Activated CD8-positive, alpha-beta T cell treated with anti-CD3 and anti-CD28 coated beads for 36 hours (primary cell): ENCODE data around the gene ITGA8. TPM values are rescaled to one million over a fixed set of nuclear protein-coding genes. Genes with fewer than 3 reads are reported as not detected.
"Not testable (repeated sequence)": the region's sequence is repeated elsewhere in the genome, so short reads cannot be mapped to it uniquely, and the experiment has no call there.

ENCODE experiments used
- ATAC-seq: fragments of 200-7000 bp; cut with Tn5 transposase; one replicate; pipeline ENCODE4 v1.10.0; 2021; ENCODE audit warnings: mild to moderate bottlenecking, moderate library complexity
- CTCF ChIA-PET: fragments of 350-600 bp; sonication (Branson Sonifier 250); formaldehyde crosslinking; loops from one replicate; lab custom pipeline; 2021; ENCODE audit warnings: antibody characterized with exemption; lab: Charles Lee
- POLR2A ChIA-PET: fragments of 350-600 bp; sonication (Branson Sonifier 250); formaldehyde crosslinking; loops from one replicate; lab custom pipeline; 2021; ENCODE audit warnings: antibody characterized with exemption; lab: Charles Lee
- DNase-seq: peaks from one replicate; pipeline ENCODE4 v3.0.0-alpha.2; 2020
- H3K27ac Mint-ChIP-seq: one replicate; pipeline ENCODE4 v1.8.0; 2021; ENCODE audit warnings: mild to moderate bottlenecking, mixed read lengths
- H3K27me3 Mint-ChIP-seq: one replicate; pipeline ENCODE4 v1.8.0; 2021; ENCODE audit warnings: mixed read lengths
- H3K36me3 Mint-ChIP-seq: one replicate; pipeline ENCODE4 v1.8.0; 2021; ENCODE audit warnings: low read depth, mixed read lengths
- H3K4me1 Mint-ChIP-seq: one replicate; pipeline ENCODE4 v1.8.0; 2021; ENCODE audit warnings: low read depth, mixed read lengths
- H3K4me3 Mint-ChIP-seq: one replicate; pipeline ENCODE4 v1.8.0; 2021; ENCODE audit warnings: mild to moderate bottlenecking, moderate library complexity, mixed read lengths
- H3K9me3 Mint-ChIP-seq: one replicate; pipeline ENCODE4 v1.8.0; 2021; ENCODE audit warnings: mixed read lengths
- intact Hi-C: fragments of 100-400 bp; cut with micrococcal nuclease; formaldehyde crosslinking; loops from one replicate; pipeline ENCODE4 v1.10.0; 2022
- total RNA-seq, 2 experiments: library from RNA; stranded (reverse); gene quantifications; one replicate each; pipeline ENCODE4 v1.2.3, GENCODE V29; 2021
- TF ChIP-seq, protein P1 (sequence below): fragments of 200-600 bp; IDR thresholded peaks from one replicate; pipeline ENCODE4 v1.8.0; 2022; ENCODE audit warnings: antibody characterized with exemption, mild to moderate bottlenecking

Gene ITGA8
- total RNA-seq, 2 experiments from 2014 or later = not detected

DNA sequence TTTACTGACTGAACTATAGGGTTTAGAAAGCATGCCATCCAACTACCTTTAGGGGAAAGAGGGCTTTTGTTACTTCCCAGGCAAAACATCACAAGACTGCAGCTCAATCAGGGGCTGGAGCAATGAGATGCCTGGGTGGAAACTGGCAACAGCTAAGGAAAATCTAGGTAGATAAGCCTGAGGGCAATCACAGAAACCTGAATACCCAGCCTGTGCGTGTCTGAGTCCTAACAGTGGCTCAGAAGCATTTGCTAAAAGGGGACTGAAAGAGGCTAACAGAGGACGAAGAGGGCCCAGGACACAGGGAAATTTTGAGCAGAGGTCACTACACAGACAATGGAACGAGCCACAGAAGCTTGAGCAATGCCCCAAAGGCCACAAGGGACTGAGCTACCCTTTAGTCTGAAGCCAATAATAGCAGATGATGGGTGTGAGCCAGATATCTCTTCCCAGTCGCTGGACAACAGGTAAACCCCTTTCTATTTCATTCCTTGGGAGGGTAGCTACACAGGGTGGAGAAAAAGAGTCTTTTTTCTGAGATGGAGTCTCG is 79.1 kb downstream of the ITGA8 start:
- no peaks in the 10 kb centered on the region for H3K36me3 Mint-ChIP-seq
- intact Hi-C loops = no loop called here
- ChIA-PET POLR2A (no interaction called here), CTCF (no interaction called here)
- no peaks in the 10 kb centered on the region for H3K4me1 Mint-ChIP-seq
- H3K27me3 Mint-ChIP-seq = peaks cover 6% of the 10 kb centered on the region
- H3K27ac Mint-ChIP-seq = no peak overlapping the region
- TF ChIP-seq, protein P1, sequence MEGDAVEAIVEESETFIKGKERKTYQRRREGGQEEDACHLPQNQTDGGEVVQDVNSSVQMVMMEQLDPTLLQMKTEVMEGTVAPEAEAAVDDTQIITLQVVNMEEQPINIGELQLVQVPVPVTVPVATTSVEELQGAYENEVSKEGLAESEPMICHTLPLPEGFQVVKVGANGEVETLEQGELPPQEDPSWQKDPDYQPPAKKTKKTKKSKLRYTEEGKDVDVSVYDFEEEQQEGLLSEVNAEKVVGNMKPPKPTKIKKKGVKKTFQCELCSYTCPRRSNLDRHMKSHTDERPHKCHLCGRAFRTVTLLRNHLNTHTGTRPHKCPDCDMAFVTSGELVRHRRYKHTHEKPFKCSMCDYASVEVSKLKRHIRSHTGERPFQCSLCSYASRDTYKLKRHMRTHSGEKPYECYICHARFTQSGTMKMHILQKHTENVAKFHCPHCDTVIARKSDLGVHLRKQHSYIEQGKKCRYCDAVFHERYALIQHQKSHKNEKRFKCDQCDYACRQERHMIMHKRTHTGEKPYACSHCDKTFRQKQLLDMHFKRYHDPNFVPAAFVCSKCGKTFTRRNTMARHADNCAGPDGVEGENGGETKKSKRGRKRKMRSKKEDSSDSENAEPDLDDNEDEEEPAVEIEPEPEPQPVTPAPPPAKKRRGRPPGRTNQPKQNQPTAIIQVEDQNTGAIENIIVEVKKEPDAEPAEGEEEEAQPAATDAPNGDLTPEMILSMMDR = no peak
- ATAC-seq = no peak
- H3K9me3 Mint-ChIP-seq = no peaks in the 10 kb centered on the region
- DNase-seq = no peak
- no peak overlapping the region for H3K4me3 Mint-ChIP-seq

DNA sequence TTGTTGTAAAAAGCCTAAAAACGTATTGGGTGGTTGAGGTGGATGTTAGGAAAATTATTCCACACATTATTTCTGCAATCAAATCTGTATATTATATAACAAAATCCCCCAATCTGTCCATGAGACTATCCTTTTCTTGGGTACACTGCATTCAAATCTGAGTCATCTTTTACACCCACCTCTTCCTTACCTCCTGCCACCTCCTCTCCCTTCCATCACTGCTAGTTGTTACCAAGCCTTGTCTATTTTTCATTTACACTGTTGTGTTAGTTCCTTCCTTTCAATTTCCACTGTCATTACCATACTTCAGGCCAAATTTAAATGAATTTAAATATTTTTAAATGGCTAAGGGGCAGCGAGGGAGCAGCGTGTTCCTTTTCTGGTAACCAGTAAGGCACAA is 83.3 kb downstream of the ITGA8 start:
- intact Hi-C loops = no loop called here
- Mint-ChIP-seq H3K27ac (no peak overlapping the region), H3K4me1 (no peaks in the 10 kb centered on the region), H3K4me3 (no peak overlapping the region), H3K9me3 (no peaks in the 10 kb centered on the region), H3K36me3 (no peaks in the 10 kb centered on the region), H3K27me3 (peaks cover 9% of the 10 kb centered on the region)
- no peak for DNase-seq
- ChIA-PET POLR2A (no interaction called here), CTCF (interaction anchor here (1.1 kb wide), 1 partner anchor 10 kb away, joined by 3 read pairs; no protein-coding TSS in a partner anchor)
- TF ChIP-seq, protein P1 = no peak
- ATAC-seq = no peak

DNA sequence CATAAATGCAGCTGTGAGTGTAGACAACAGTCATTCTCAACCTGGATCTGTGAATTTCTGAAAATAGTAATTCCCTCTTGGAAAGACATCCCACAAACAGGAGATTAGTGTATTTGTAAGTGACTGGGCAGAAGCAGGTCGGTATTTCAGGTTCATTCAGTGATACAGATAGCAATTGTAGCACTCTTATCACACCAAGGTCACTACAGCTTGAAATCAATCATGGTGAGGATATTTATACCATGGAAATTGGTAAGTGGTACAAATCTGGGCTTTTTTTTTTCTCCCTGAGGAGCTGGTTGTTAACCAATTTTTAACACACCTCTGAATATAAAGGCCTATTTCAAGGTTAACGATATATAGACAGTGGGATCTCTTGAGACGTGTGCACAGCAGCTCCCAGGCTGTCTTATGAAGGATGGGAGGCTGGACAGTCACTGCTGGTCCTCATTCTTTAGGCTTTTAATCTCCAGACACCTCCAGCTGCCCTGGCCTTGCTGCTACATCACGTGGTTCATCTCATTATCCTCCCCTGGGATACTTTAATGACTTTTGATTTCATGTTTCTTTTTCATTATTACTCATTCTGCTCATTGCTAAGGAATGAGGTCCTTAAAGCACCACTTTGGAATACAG is 87.1 kb downstream of the ITGA8 start:
- no peak overlapping the region for H3K4me3 Mint-ChIP-seq
- no peaks in the 10 kb centered on the region for H3K9me3 Mint-ChIP-seq
- no peak overlapping the region for H3K27ac Mint-ChIP-seq
- TF ChIP-seq, protein P1 = no peak
- H3K4me1 Mint-ChIP-seq = no peaks in the 10 kb centered on the region
- ChIA-PET CTCF (no interaction called here), POLR2A (no interaction called here)
- H3K36me3 Mint-ChIP-seq = no peaks in the 10 kb centered on the region
- no peak for ATAC-seq
- no peak for DNase-seq
- intact Hi-C loops = no loop called here
- H3K27me3 Mint-ChIP-seq = peaks cover 6% of the 10 kb centered on the region

DNA sequence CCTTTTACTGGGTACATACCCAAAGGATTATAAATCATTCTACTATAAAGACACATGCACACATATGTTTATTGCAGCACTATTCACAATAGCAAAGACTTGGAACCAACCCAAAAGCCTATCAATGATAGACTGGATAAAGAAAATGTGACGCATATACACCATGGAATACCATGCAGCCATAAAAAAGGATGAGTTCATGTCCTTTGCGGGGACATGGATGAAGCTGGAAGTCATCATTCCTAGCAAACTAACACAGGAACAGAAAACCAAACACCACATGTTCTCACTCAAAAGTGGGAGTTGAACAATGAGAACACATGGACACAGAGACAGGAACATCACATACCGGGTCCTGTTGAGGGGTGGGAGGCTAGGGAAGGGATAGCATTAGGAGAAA is 88.5 kb downstream of the ITGA8 start:
- H3K27me3 Mint-ChIP-seq, DNase-seq, ATAC-seq, H3K4me3 Mint-ChIP-seq, H3K4me1 Mint-ChIP-seq, H3K9me3 Mint-ChIP-seq, POLR2A ChIA-PET, H3K36me3 Mint-ChIP-seq, intact Hi-C loops, CTCF ChIA-PET, H3K27ac Mint-ChIP-seq: not testable (repeated sequence)

DNA sequence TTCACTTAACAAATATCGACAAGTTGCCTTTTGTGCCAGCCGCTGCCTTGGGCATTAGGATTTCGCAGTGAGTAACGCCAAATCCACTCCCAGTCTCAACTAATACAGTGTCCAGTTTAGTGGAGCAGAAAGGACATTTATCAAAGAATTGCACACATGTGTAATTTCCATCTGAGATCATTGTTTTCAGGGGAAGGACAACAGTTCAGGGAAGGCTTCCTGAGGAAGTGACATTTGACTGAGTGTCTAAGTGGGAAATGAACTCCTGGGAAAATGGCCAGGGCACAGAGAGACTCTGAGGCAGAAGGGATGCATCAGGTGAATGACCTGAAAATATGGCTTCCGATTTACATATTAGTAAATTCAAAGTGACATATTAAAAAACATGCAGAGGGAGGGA is 89.4 kb downstream of the ITGA8 start:
- no peaks in the 10 kb centered on the region for H3K9me3 Mint-ChIP-seq
- DNase-seq = no peak
- intact Hi-C loops = no loop called here
- ChIA-PET POLR2A (no interaction called here), CTCF (no interaction called here)
- H3K27me3 Mint-ChIP-seq = peaks cover 2% of the 10 kb centered on the region
- no peaks in the 10 kb centered on the region for H3K4me1 Mint-ChIP-seq
- no peak overlapping the region for H3K4me3 Mint-ChIP-seq
- H3K27ac Mint-ChIP-seq = no peak overlapping the region
- H3K36me3 Mint-ChIP-seq = no peaks in the 10 kb centered on the region
- TF ChIP-seq, protein P1 = no peak
- ATAC-seq = no peak
